Measurements from ENCODE around the gene COG4. TPM values are rescaled to one million over a fixed set of nuclear protein-coding genes. Genes with fewer than 3 reads are reported as not detected.
A peak's percentile ranks its signal among the peaks of the same experiment; 100 is the strongest.

COG4 gene
- total and polyA plus RNA-seq, 9 donors, result 27.4 to 46.5 (median 36.3) TPM

GRCh38 chr16:70523743-70524398, 517 bp upstream of the COG4 start, which contains the start of gene SF3B3:
Gene SF3B3, plus strand, starts transcription at chr16:70523816. Its CDS starts 2,841 bp downstream, at chr16:70526657.
- no peaks in the 10 kb centered on the region for H3K36me3 ChIP-seq
- peak within 1 kb of the TSS; percentile 69 to 77 for H3K27ac ChIP-seq
- no peak for TF ChIP-seq CTCF (IDR thresholded peaks at IDR 0.05)
- no peak for TF ChIP-seq EP300 (IDR thresholded peaks at IDR 0.05)
- TF ChIP-seq POLR2A (IDR thresholded peaks at IDR 0.05), result peak; percentile 51
- peak; percentile 67 to 78 (median 72) for DNase-seq
- H3K4me1 ChIP-seq (ENCODE audit: insufficient read depth), result peaks cover 8% of the 10 kb centered on the region
- no peaks in the 10 kb centered on the region for H3K27me3 ChIP-seq
- intact Hi-C loops (cut with DNase I), result no loop called here
- H3K4me3 ChIP-seq, result peak within 1 kb of the TSS; percentile 90
- 0 to 1% (median 0%) methylated on average over 31 to 32 of the region's 32 CpGs for WGBS, 3 donors
- no peaks in the 10 kb centered on the region for H3K9me3 ChIP-seq

GRCh38 chr16:70522216-70523075, 908 bp downstream of the COG4 start:
- DNase-seq, result no peak
- Histone ChIP-seq H3K27me3 (no peaks in the 10 kb centered on the region), H3K4me3 (peak overlapping the region; percentile 90), H3K27ac (no peak overlapping the region), H3K4me1 (ENCODE audit: insufficient read depth) (peaks cover 8% of the 10 kb centered on the region), H3K9me3 (no peaks in the 10 kb centered on the region), H3K36me3 (no peaks in the 10 kb centered on the region)
- 32 to 46% (median 34%) methylated on average over 18 of the region's 18 CpGs for WGBS, 3 donors
- no peak for TF ChIP-seq EP300 (IDR thresholded peaks at IDR 0.05)
- no peak for TF ChIP-seq POLR2A (IDR thresholded peaks at IDR 0.05)
- TF ChIP-seq CTCF (IDR thresholded peaks at IDR 0.05), result no peak
- intact Hi-C loops (cut with DNase I), result no loop called here

- no peak overlapping the region for H3K4me3 ChIP-seq
- H3K9me3 ChIP-seq, result no peaks in the 10 kb centered on the region
- no peaks in the 10 kb centered on the region for H3K36me3 ChIP-seq
- peaks cover 7% of the 10 kb centered on the region for H3K4me1 ChIP-seq (ENCODE audit: insufficient read depth)
- DNase-seq, result no peak
- H3K27me3 ChIP-seq, result no peaks in the 10 kb centered on the region
- TF ChIP-seq EP300 (IDR thresholded peaks at IDR 0.05), result no peak
- TF ChIP-seq CTCF (IDR thresholded peaks at IDR 0.05), result no peak
- no peak for TF ChIP-seq POLR2A (IDR thresholded peaks at IDR 0.05)
- H3K27ac ChIP-seq, result no peak overlapping the region
- intact Hi-C loops (cut with DNase I), result no loop called here
- 84 to 85% (median 85%) methylated on average over 8 of the region's 8 CpGs for WGBS, 3 donors
Measured at GRCh38 chr16:70520612-70521297, 2.6 kb downstream of the COG4 start.

- H3K36me3 ChIP-seq, result no peaks in the 10 kb centered on the region
- no peak overlapping the region for H3K4me3 ChIP-seq
- TF ChIP-seq POLR2A (IDR thresholded peaks at IDR 0.05), result no peak
- TF ChIP-seq EP300 (IDR thresholded peaks at IDR 0.05), result no peak
- TF ChIP-seq CTCF (IDR thresholded peaks at IDR 0.05), result no peak
- 91 to 92% (median 91%) methylated on average over 5 of the region's 5 CpGs for WGBS, 3 donors
- intact Hi-C loops (cut with DNase I), result no loop called here
- no peak for DNase-seq
- H3K9me3 ChIP-seq, result no peaks in the 10 kb centered on the region
- no peaks in the 10 kb centered on the region for H3K4me1 ChIP-seq (ENCODE audit: insufficient read depth)
- H3K27ac ChIP-seq, result no peak overlapping the region
- H3K27me3 ChIP-seq, result no peaks in the 10 kb centered on the region
Measured at GRCh38 chr16:70512456-70512855, 10.9 kb downstream of the COG4 start.
